Stimulated activated CD8-positive, alpha-beta memory T cell treated with anti-CD3 and anti-CD28 coated beads, Interleukin-12 subunit alpha, Interleukin-12 subunit beta, amount 100 ng/mL, for 24 hours (primary cell): Measurements from ENCODE around the gene KRT4.
"Not testable (repeated sequence)": the region's sequence is repeated elsewhere in the genome, so short reads cannot be mapped to it uniquely, and the experiment has no call there.

ENCODE experiments used
- DNase-seq: peaks from one replicate; pipeline ENCODE4 v3.0.0-alpha.2; 2020; ENCODE audit errors: extremely low read depth

The KRT4 gene

GRCh38 chr12:52807544-52808470 is 6.1 kb downstream of the KRT4 start:
- DNase-seq = no peak

- DNase-seq = no peak
Observed at GRCh38 chr12:52806821-52807543, 6.9 kb downstream of the KRT4 start.

- no peak for DNase-seq
Observed at GRCh38 chr12:52806169-52806811, 7.6 kb downstream of the KRT4 start.

- no peak for DNase-seq
Observed at GRCh38 chr12:52805739-52806138, 8.2 kb downstream of the KRT4 start.

GRCh38 chr12:52805000-52805399 is 8.9 kb downstream of the KRT4 start:
- DNase-seq = no peak

GRCh38 chr12:52802442-52802841 is 11.5 kb downstream of the KRT4 start:
- no peak for DNase-seq

- no peak for DNase-seq
Observed at GRCh38 chr12:52801773-52802172, 12.1 kb downstream of the KRT4 start.

GRCh38 chr12:52800259-52800917 is 13.5 kb downstream of the KRT4 start:
- no peak for DNase-seq

GRCh38 chr12:52799505-52800211 is 14.3 kb downstream of the KRT4 start:
- no peak for DNase-seq

GRCh38 chr12:52798671-52799504 is 15.0 kb downstream of the KRT4 start:
- no peak for DNase-seq

GRCh38 chr12:52798003-52798670 is 15.8 kb downstream of the KRT4 start:
- no peak for DNase-seq

GRCh38 chr12:52797529-52797894 is 16.4 kb downstream of the KRT4 start:
- no peak for DNase-seq

- DNase-seq = no peak
Observed at GRCh38 chr12:52796839-52797528, 16.9 kb downstream of the KRT4 start.

GRCh38 chr12:52796429-52796794 is 17.5 kb downstream of the KRT4 start:
- no peak for DNase-seq

- DNase-seq = no peak
Observed at GRCh38 chr12:52795694-52796428, 18.1 kb downstream of the KRT4 start, which contains the start of gene KRT3. Gene KRT3 (minus strand): TSS chr12:52796117. CDS start chr12:52796042, 75 bp downstream.

GRCh38 chr12:52795332-52795674 is 18.6 kb downstream of the KRT4 start:
- not testable (repeated sequence) for DNase-seq

GRCh38 chr12:52794479-52795331 is 19.2 kb downstream of the KRT4 start:
- no peak for DNase-seq
